Testis (tissue), 2 donors: ENCODE results near the gene NPTN.

ENCODE experiments used
- CTCF ChIP-seq, 3 experiments: fragments of 450-650 bp in 2 of 3; fragments of 200-600 bp in 1 of 3; sonication (generic) in 1 of 3; IDR thresholded peaks; one replicate each; pipeline ENCODE4 v1.5.1; 2016 to 2019; ENCODE audit warnings: antibody characterized with exemption in 3 of 3, mild to moderate bottlenecking in 2 of 3, moderate library complexity in 1 of 3
- POLR2A ChIP-seq: fragments of 450-650 bp; IDR thresholded peaks from one replicate; pipeline ENCODE4 v1.6.1; 2017; ENCODE audit warnings: antibody characterized with exemption, mild to moderate bottlenecking, moderate library complexity

- TF ChIP-seq CTCF (IDR thresholded peaks at IDR 0.05): no peak
- no peak for TF ChIP-seq POLR2A
Measured at GRCh38 chr15:73658645-73659044, 25.5 kb upstream of the NPTN start.
